NCI-H2171 treated with DMSO at 0.1 percent for 48 hours (cell line): ENCODE results near the gene ETV1.
A peak's percentile ranks its signal among the peaks of the same experiment; 100 is the strongest.

Experiments used
- DNase-seq: peaks from one replicate; lab custom pipeline; 2025; lab: John Stamatoyannopoulos, UW

The ETV1 gene

DNA sequence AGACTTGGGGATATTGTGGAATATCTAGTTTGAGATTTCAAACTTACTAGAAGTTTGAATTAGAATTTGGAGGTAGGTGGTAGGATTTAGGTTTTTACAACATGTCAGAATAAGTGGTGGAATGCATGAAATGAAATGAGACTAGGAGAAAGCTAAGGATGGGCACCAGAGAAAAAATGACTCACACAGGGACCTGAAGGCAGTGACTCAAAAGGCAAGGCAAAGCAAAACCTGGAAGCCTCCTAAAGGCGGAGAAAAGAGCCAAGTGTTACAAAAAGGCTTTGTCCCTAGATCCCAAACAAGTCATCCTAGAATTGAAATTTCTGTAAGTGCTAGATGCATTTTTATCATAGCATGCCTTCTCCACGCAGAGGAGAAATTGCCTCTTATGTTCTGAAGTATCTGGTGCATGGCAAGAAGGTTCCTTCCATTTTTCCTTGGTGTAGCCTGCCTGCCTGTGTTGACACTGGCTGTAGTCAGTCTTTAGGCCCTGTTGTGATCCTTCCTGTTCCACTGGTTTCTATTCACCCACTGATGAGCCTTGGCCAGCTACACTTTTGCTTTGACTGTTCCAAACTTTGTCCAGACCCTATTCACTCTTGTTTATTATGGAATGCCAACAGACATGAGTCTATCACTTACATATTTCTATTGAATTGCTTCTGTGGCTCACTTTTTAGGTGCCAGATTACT, 109.3 kb downstream of the ETV1 start:
- DNase-seq, result no peak

DNA sequence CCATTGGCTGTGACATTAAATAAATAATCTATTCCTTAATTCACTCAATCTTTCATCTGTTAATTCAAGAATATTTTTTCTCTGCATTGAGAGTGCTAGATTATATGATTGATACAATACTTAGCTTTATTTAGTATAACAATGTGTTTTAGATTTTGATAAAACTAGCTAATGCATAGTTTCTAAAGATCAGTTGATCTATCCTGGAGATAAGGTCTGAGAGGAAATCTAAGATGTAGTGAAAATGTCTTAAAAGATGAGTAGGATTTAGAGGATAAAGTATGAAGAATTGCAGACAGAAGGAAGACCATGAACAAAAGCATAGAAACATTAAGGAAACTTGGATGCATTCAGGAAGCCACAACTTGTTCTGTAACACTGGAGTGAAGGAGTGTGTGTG, 110.3 kb downstream of the ETV1 start:
- DNase-seq, result no peak

DNA sequence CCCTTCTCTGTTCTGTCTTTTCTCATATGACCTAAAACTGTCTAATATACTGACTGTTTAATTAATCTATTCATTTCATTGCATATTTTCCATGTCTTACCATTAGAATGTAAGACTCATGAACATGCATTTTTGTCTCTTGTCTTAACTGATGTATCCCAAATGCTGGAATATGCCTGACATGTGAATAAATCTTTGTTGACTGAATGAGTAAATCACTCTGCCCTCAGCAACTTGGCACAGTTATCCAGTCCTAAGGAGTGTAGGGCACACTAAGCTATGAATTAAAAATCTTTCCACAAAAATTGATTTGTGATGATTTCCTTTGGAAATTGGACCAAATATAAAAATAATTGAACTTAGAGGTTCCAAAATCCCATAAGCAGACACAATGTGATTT, 111.3 kb downstream of the ETV1 start:
- no peak for DNase-seq

DNA sequence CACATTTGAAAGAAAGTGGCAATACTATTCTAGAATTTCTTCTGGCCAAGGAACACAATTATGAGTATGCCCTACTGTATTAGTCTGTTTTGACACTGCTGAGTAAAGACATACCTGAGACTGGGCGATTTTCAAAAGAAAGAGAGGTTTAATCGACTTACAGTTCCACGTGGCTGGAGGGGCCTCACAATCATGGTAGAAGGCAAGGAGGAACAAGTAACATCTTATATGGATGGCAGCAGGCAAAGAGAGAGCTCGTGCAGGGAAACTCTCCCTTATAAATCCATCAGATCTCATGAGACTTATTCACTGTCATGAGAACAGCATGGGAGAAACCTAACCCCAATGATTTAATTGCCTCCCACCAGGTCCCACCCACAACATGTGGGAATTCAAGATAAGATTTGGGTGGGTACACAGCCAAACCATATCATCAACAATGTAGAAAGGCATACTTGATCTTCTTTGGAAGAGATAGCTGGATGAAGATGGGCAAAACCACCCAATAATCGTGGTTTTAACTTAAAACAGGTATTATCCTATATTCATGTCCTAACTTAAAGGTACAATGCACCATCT, 113.9 kb downstream of the ETV1 start:
- no peak for DNase-seq

DNA sequence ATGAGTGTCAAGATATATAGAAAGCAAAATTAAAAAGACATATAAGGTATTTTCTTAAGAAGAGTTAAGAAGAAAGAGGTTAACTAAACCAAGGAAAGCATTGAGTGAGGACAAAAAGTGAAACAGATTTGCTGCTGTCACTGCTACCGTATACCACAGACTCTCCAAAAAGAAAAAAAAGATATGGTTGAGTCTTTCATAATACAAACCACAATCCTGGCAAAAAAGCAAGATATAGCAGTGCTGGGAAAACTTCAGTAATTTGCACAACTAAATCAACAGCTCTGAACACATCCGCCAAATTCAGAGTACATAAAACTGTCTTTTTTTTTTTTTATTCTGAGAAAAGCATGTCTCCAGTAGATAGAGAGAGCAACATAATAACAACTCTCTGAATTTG, 114.7 kb downstream of the ETV1 start:
- no peak for DNase-seq

DNA sequence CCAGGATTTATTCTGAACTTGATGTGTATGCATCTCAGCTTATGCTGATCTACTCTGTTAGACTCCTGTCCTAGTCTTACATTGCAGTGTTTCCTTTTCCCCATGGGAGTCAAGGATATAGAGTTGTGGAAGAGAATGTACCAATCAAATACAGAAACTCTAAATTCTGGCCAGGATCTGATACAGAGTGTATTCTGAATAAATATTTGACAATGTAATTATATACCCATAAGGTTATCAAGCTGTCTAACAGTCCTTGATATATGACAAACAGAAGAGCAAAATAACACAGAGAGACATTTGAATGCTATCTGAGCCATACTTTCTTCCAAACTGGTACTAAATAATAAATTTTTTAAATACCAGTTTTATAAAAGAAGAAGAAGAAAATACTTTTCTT, 116.8 kb downstream of the ETV1 start:
- no peak for DNase-seq

DNA sequence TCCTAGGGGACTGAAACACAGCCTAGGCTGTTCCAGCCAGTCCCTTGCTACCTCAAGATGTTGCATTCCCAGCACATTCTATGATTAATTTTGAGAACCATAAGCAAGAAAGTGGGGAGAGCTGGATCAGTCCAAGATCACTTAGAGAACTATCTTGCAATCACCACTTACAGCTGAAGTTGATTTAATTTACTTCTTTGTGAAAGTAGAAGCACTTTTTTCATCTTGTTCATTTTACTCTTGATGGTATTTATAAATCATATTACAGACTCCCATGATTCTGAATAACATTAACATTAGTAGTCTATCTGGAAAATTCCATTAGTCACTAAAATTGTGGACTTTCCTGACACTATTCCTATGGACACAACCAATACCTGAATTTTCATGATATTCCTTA, 118.5 kb downstream of the ETV1 start:
- no peak for DNase-seq

DNA sequence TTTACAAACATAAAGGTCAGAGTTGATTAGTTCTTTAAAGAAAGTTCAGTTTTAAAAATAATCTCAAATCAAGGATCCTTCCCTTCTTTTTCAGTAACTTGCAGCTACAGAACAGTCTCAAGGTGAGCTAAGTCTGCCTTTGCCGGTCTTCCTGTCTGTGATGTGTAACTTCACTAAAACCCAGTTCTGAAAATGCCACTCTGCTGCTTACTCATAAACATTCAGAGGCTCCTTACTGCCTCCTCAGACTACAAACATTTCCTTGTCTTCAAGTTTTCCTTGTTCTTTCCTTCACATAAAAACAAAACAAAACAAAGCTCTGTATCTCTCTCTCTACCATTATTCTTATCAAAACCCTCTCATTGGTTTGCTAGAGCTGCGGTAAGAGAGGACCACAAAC, 128.7 kb downstream of the ETV1 start:
- no peak for DNase-seq

DNA sequence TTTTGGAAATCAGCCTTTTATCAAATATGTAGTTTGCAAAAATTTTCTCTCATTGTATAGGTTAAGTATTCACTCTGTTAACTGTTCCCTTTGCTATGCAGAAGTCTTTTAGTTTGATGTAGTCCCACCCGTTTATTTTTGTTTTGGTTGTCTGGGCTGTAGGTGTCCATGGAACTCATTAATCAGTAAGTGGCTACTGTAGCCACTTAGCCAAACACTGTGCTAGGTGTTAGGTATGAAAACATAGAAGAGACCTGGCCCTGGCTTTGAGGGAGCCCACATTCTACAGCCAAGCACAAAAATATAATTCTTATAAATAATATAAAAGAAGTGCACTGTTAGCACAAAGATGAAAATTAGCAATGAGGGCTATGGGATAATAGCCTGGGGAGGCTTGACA, 133.5 kb downstream of the ETV1 start:
- no peak for DNase-seq

DNA sequence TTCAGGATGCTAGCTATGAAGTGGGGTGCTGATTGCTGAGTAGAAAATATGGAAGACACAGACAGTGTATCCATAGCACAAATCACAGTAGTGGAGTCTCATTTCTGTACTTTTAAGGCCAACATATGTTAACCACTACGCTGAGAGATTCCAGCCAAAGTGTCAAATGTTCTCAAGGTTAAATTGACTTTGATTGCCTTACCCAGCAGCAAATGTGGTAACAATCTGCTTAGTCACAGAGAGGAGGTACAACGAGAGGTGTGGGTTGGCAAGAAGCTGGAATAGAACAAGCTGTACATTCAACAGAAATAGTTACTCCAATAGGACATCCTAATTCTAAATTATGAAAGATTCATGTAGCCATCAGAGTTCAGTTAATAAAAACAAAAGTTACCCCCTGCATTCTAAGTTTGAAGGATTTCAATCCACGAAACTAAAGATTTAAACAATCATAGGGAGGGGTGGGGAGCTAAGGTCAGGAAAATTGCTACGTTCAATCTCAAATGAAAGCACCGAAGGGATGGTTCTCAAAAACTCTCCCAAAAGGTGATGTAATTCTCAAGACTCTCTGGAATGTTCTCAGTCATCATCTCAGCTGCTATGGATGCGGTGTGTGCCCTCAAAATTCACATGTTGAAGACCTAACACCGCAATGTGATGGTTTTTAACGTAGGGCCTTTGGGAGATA, 137.0 kb downstream of the ETV1 start:
- peak; percentile 75 for DNase-seq

DNA sequence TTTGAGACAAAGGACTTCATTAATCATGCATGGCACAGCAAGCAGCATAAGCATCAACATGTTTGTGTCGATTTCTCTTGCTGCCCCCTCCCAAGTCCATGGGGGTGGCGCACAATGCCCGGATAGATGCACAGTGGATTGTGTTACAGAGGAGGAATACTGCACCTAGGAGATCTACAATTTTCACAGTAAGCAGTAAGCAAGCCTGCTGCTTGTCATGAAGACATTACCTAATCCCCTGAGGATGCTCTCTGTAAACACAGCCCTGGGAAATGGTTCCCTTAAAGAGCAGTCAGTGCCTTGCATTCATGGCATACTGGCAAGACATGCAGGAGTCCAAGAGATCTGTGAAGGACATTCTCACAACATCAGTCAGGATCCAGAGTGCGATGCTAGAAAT, 137.7 kb downstream of the ETV1 start:
- DNase-seq, result peak; percentile 95

DNA sequence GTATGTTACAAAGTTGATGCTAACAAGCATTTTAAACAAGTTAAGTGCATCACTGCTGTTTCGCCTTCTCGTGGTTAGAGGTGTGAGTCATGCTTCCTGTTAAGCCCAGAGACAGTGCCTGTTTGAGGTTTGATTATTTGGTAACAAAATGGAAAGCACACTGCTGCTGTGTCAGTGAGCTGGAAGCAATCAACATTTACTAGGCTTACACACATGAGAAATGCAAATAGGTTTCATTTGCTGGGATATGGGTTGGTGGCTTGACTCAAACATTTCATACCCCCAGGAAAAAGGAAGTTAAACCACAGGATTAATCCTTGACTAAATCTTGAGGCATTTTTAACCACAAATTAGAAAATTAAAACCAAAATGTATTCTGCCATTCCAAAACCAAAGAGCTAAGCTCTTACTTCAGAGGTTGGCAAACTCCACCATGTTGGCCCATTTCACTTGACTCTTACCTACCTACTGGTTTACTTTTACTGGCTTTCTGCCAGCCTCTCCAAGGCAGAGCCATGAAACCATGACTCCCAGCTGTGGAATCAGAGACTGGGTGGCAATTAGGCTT, 139.2 kb downstream of the ETV1 start:
- DNase-seq, result peak; percentile 43

DNA sequence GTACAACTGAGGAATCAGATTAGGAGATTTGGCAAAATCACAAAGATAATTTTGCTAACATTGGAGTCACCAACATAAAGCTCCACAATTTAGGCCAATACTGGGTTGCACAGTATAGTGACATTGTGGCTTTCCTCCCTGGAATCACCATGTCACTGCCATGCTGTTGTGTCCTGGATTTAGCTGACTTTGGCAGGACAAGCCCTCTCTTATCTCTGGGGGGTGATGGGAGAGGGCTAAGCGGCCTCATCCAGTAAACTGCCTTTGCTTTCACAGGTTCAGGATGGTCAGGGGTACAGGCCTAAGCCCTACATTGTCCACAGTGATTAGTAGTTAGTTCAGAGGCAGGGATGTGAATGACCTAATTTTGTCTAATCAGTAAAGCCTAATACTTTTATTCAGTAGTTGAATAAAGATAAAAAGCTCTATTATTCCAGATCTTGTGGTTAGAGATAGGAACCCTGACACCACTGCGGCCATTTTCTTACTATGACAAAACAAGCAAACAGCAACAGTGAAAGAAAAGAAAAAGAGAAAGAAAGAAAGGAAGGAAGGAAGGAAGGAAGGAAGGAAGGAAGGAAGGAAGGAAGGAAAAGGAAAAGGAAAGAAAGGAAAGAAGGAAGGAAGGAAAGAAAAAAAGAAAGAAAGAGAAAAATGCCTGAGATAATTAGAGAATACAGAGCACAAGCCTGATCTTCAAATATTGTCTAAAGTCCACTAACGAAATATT, 140.1 kb downstream of the ETV1 start:
- no peak for DNase-seq

DNA sequence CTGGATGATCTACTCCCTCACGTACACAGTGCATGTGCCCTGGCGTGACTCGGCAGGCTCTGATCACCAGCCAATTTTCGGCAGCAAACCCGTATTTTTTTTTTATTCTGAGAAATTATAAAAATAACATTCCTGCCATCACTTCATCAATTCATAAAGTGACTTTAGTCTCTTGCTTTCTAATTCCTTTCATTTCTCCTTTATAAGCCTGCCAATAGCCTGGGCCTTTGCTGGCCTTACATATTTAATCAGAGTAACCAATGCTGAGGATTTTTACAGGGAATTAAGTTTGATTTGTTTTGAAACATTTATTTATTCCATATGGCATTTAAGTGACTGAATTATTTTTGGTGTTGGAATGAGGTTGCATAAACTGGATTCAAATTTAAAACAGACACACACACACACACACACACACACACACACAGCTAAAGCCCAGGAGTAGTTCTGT, 140.8 kb downstream of the ETV1 start:
- DNase-seq, result no peak

DNA sequence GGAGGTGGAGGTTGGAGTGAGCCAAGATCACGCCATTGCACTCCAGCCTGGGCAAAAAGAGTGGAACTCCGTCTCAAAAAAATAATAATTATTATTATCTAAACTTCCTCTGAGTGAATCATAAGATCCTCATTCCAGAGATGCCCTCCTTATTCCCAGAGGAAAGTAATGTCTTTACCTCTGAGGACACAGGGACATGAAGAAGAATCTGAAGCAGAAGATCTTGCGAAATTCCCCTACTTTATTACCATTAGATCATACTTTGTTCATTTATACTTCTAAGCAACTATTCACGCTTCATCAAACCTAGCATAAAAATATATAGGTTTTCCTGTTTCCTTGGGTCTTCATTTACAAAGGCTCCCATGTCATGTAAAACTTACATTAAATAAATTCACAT, 143.1 kb downstream of the ETV1 start:
- DNase-seq, result no peak

DNA sequence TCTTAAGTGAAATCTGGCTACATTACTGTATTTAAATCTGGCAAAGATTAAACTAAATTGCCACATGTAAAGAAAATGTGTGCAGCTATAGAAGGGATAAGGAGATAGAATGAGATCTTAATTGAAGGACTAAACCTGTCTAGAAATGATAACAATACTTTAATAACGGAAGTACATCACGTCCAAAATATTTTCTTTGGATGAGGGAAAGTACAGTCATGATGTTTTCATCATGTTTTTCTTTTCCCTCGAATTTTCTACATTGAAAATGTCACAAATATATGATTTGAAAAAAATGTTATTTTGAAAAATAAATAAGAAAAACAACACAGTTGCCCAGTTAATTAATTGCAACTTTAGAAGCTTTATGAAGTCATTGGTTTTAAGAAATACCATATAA, 143.9 kb downstream of the ETV1 start:
- DNase-seq, result no peak

DNA sequence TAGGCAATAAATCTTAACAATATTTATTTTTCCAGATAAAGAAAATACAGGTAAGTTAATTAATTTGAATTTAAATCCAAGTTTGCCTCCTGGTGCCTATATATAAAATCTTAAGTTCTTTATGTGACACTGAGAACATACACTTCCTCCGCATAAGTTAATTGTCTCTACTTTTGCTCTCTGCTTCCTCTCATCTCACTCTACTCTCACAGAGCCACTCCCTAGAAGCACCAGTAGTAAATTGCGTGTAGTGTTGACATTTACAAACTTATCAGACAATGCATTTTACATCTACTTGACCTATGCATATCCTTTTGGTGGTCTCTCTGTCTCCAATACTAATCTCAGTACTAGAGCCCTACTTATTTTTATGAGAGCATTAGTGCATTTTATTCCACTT, 144.5 kb downstream of the ETV1 start:
- DNase-seq, result no peak

DNA sequence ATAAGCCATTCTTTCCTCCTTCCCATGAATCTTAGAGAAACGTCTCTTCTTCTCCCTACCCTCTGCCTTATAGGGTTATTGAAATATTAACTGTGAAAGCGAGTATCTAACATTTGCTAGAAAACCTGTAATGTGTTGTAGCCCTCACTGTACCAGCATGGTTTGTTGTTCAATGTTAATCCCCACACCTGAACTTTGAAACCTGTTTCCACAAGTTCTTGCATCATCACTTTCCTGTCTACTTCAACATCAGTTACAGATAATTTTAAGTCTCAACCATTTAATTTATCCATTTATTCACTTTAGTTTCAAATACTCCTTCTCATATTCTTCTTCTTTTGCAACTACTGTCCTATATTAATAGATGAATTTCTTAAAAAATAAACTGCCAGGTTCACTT, 148.2 kb downstream of the ETV1 start:
- no peak for DNase-seq
